Measurements from ENCODE around the gene IGFL2. TPM values are rescaled to one million over a fixed set of nuclear protein-coding genes. Genes with fewer than 3 reads are reported as not detected.

Gene IGFL2
- total RNA-seq, 1 donor from 2014 or later: 0.31 TPM

Other genes with a start within 250 kb of the IGFL2 start
- 0.78 TPM for gene MYPOP, start 245.6 kb upstream of the IGFL2 start, total RNA-seq
- gene NANOS2, start 233.5 kb upstream of the IGFL2 start, total RNA-seq: not detected
- gene NOVA2, start 174.4 kb upstream of the IGFL2 start, total RNA-seq: 9.4 TPM
- 5.8 TPM for gene CCDC61, start 152.8 kb upstream of the IGFL2 start, total RNA-seq
- not detected for gene PGLYRP1, start 125.2 kb upstream of the IGFL2 start, total RNA-seq
- gene IGFL4, start 107.2 kb upstream of the IGFL2 start, total RNA-seq: 1.6 TPM
- not detected for gene IGFL3, start 23.6 kb upstream of the IGFL2 start, total RNA-seq
- not detected for gene IGFL1, start 81.5 kb downstream of the IGFL2 start, total RNA-seq
- gene HIF3A, start 148.8 kb downstream of the IGFL2 start, total RNA-seq: 6.4 TPM
- gene PPP5C, start 198.8 kb downstream of the IGFL2 start, total RNA-seq: 53.0 TPM

All from occipital lobe (tissue), 1 donor.